Mucosa of gallbladder (tissue), 1 donor: ENCODE measurements around the gene DST. TPM values are rescaled to one million over a fixed set of nuclear protein-coding genes. Genes with fewer than 3 reads are reported as not detected.
A peak's percentile ranks its signal among the peaks of the same experiment; 100 is the strongest.

Source experiments
- DNase-seq: peaks from one replicate; pipeline ENCODE4 v3.0.0-alpha.2; 2020; ENCODE audit warnings: low spot score
- total RNA-seq: library from RNA; stranded (reverse); gene quantifications from one replicate; pipeline ENCODE4 v1.2.1, GENCODE V29; 2021
- donor health status: DM: no; HTN: no; CAD: no.

The DST gene
- 236 TPM for total RNA-seq

- DNase-seq: peak; percentile 25
Observed at GRCh38 chr6:56642366-56643261, at the start of gene DST. DST (minus strand) TSS chr6:56642889.

GRCh38 chr6:56691814-56692213 lies 49.1 kb upstream of the DST start:
- DNase-seq: no peak

- no peak for DNase-seq
Observed at GRCh38 chr6:56691286-56691595, 48.6 kb upstream of the DST start.

- no peak for DNase-seq
Observed at GRCh38 chr6:56690519-56691285, 48.0 kb upstream of the DST start.

- no peak for DNase-seq
Observed at GRCh38 chr6:56689663-56690062, 47.0 kb upstream of the DST start.

GRCh38 chr6:56689114-56689513 lies 46.4 kb upstream of the DST start:
- DNase-seq: no peak

- DNase-seq: no peak
Observed at GRCh38 chr6:56688521-56688920, 45.8 kb upstream of the DST start.

- no peak for DNase-seq
Observed at GRCh38 chr6:56687551-56687950, 44.9 kb upstream of the DST start.

- no peak for DNase-seq
Observed at GRCh38 chr6:56686429-56686828, 43.7 kb upstream of the DST start.

GRCh38 chr6:56685994-56686393 lies 43.3 kb upstream of the DST start:
- no peak for DNase-seq

- DNase-seq: no peak
Observed at GRCh38 chr6:56685102-56685733, 42.5 kb upstream of the DST start.

- DNase-seq: no peak
Observed at GRCh38 chr6:56684342-56685101, 41.8 kb upstream of the DST start.

GRCh38 chr6:56683882-56684281 lies 41.2 kb upstream of the DST start:
- DNase-seq: peak; percentile 83

- DNase-seq: no peak
Observed at GRCh38 chr6:56682635-56683034, 39.9 kb upstream of the DST start.

GRCh38 chr6:56677559-56677958 lies 34.9 kb upstream of the DST start:
- DNase-seq: no peak

GRCh38 chr6:56671651-56672461 lies 29.2 kb upstream of the DST start:
- DNase-seq: no peak

- no peak for DNase-seq
Observed at GRCh38 chr6:56671160-56671559, 28.5 kb upstream of the DST start.

- no peak for DNase-seq
Observed at GRCh38 chr6:56669041-56669440, 26.4 kb upstream of the DST start.

- DNase-seq: no peak
Observed at GRCh38 chr6:56668158-56668557, 25.5 kb upstream of the DST start.

GRCh38 chr6:56667336-56667735 lies 24.6 kb upstream of the DST start:
- DNase-seq: no peak

- no peak for DNase-seq
Observed at GRCh38 chr6:56664029-56664428, 21.3 kb upstream of the DST start.
